Left ventricle myocardium inferior (tissue), 1 donor: ENCODE measurements around the gene C1orf198. TPM values are rescaled to one million over a fixed set of nuclear protein-coding genes. Genes with fewer than 3 reads are reported as not detected.

Experiments used
- DNase-seq: peaks from one replicate; pipeline ENCODE4 v3.0.0-alpha.2; 2020
- H3K27ac ChIP-seq: fragments of 200-600 bp; replicated peaks from 2 replicates; pipeline ENCODE4 v1.8.0; 2021
- H3K27me3 ChIP-seq: fragments of 200-600 bp; 2 replicates; pipeline ENCODE4 v1.8.0; 2021; ENCODE audit warnings: low read depth
- H3K36me3 ChIP-seq: fragments of 200-600 bp; 2 replicates; pipeline ENCODE4 v1.8.0; 2021
- H3K4me1 ChIP-seq: fragments of 200-600 bp; 2 replicates; pipeline ENCODE4 v1.8.0; 2021
- H3K4me3 ChIP-seq: fragments of 200-600 bp; 2 replicates; pipeline ENCODE4 v1.8.0; 2021; ENCODE audit warnings: mild to moderate bottlenecking, moderate library complexity
- H3K9me3 ChIP-seq: fragments of 200-600 bp; replicated peaks from 2 replicates; pipeline ENCODE4 v1.8.0; 2021
- CTCF ChIP-seq: fragments of 200-600 bp; IDR thresholded peaks from 2 replicates; pipeline ENCODE4 v1.8.0; 2021; ENCODE audit warnings: antibody characterized with exemption, mild to moderate bottlenecking, borderline replicate concordance
- intact Hi-C: fragments of 100-400 bp; cut with micrococcal nuclease; formaldehyde crosslinking; loops from one replicate; pipeline ENCODE4 v1.11.0; 2022
- total RNA-seq: library from RNA; stranded (reverse); fragmentation: NEBNext Ultra II Directional; extraction: Animal tissue kit (Norgen Biotek cat#: 25700); gene quantifications from one replicate; pipeline ENCODE4 v1.2.1, GENCODE V29; 2021
- donor health status: DM: no; HTN: yes; CAD: no; lungs with severe emphysema.

The C1orf198 gene
- total RNA-seq, 1 donor from 2014 or later, result 32.7 TPM

GRCh38 chr1:230898144-230898543 is 29.8 kb upstream of the C1orf198 start:
- H3K9me3 ChIP-seq, result no peaks in the 10 kb centered on the region
- H3K4me1 ChIP-seq, result peaks cover 7% of the 10 kb centered on the region
- no peak for TF ChIP-seq CTCF
- no peak for DNase-seq
- intact Hi-C loops, result no loop called here
- H3K27me3 ChIP-seq, result no peaks in the 10 kb centered on the region
- H3K36me3 ChIP-seq, result peaks cover 3% of the 10 kb centered on the region
- no peak overlapping the region for H3K27ac ChIP-seq
- H3K4me3 ChIP-seq, result no peak overlapping the region

GRCh38 chr1:230896779-230897178 is 28.5 kb upstream of the C1orf198 start:
- no peaks in the 10 kb centered on the region for H3K36me3 ChIP-seq
- no peak for TF ChIP-seq CTCF
- peak overlapping the region; percentile 8 for H3K27ac ChIP-seq
- H3K27me3 ChIP-seq, result no peaks in the 10 kb centered on the region
- H3K4me1 ChIP-seq, result peaks cover 7% of the 10 kb centered on the region
- no peaks in the 10 kb centered on the region for H3K9me3 ChIP-seq
- intact Hi-C loops, result no loop called here
- H3K4me3 ChIP-seq, result no peak overlapping the region
- DNase-seq, result no peak

- Histone ChIP-seq H3K4me3 (no peak overlapping the region), H3K4me1 (peaks cover 7% of the 10 kb centered on the region), H3K9me3 (no peaks in the 10 kb centered on the region), H3K36me3 (no peaks in the 10 kb centered on the region), H3K27me3 (no peaks in the 10 kb centered on the region), H3K27ac (no peak overlapping the region)
- no peak for DNase-seq
- intact Hi-C loops, result no loop called here
- no peak for TF ChIP-seq CTCF
Measured at GRCh38 chr1:230895452-230895851, 27.1 kb upstream of the C1orf198 start.

DNA sequence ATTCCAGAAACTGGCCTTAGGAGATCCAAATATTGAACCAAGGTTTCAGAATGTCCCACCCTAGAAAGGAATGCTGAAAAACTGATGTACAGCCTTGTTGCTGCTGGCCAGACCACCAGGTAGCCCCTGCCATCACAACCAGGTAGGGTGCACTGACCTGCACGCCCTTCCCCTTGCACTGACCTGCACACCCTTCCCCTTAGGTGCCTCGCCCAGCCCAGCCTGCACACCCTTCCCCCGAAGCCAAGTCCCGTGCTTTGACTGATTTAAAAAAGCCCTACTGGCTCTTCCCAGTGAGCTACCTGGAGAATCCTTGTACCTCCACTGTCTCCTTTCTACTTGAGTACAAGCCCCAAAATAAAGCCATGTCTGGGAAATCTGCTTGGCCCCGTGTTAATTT is 26.3 kb upstream of the C1orf198 start:
- no peak for DNase-seq
- no peaks in the 10 kb centered on the region for H3K36me3 ChIP-seq
- no peak for TF ChIP-seq CTCF
- no peaks in the 10 kb centered on the region for H3K9me3 ChIP-seq
- peaks cover under 1% of the 10 kb centered on the region for H3K4me1 ChIP-seq
- H3K27me3 ChIP-seq, result no peaks in the 10 kb centered on the region
- H3K4me3 ChIP-seq, result no peak overlapping the region
- intact Hi-C loops, result no loop called here
- no peak overlapping the region for H3K27ac ChIP-seq

- no peaks in the 10 kb centered on the region for H3K4me1 ChIP-seq
- no peak overlapping the region for H3K27ac ChIP-seq
- intact Hi-C loops, result no loop called here
- no peaks in the 10 kb centered on the region for H3K36me3 ChIP-seq
- no peaks in the 10 kb centered on the region for H3K27me3 ChIP-seq
- no peak for DNase-seq
- no peak for TF ChIP-seq CTCF
- no peaks in the 10 kb centered on the region for H3K9me3 ChIP-seq
- H3K4me3 ChIP-seq, result no peak overlapping the region
Measured at GRCh38 chr1:230894032-230894431, 25.7 kb upstream of the C1orf198 start.

DNA sequence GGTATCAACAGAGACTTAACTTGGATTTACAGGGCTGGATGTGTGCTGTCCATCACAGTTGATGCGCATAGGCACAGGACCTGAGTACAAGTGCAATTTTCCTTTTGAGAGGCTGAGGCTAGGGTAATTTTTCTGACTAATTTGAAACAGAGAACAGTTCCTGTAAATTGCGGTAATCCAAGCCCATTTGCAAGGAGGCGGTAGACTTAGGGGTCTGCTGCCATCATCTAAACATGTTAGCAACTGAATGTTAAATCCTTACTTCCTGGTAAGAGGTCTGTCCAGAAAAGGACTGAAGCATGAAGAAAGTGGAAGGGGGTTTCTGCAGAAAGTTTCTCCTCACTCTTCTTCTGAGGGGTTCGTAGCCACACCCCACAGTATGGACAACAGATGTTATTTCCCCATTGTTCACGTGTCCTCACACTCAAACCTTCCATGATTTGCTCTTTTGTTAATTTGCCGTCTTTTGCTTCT is 23.7 kb upstream of the C1orf198 start:
- no peak overlapping the region for H3K27ac ChIP-seq
- intact Hi-C loops, result no loop called here
- no peaks in the 10 kb centered on the region for H3K36me3 ChIP-seq
- H3K4me1 ChIP-seq, result no peaks in the 10 kb centered on the region
- no peaks in the 10 kb centered on the region for H3K27me3 ChIP-seq
- no peak overlapping the region for H3K4me3 ChIP-seq
- no peak for TF ChIP-seq CTCF
- no peaks in the 10 kb centered on the region for H3K9me3 ChIP-seq
- no peak for DNase-seq
